GM19023 (cell line): ENCODE results near the gene MUC12.

Experiments used
- ATAC-seq: cut with Tn5 transposase; IDR thresholded peaks from one replicate; pipeline ENCODE4 v1.9.1; 2021; ENCODE audit warnings: mild to moderate bottlenecking, moderate library complexity; ENCODE audit not compliant: unreplicated experiment

MUC12 gene

GRCh38 chr7:100952641-100953040 lies 16.7 kb upstream of the MUC12 start:
- no peak for ATAC-seq

GRCh38 chr7:100957832-100958421 lies 11.4 kb upstream of the MUC12 start:
- no peak for ATAC-seq

- ATAC-seq, result no peak
Measured at GRCh38 chr7:100959894-100960293, 9.5 kb upstream of the MUC12 start.

- no peak for ATAC-seq
Measured at GRCh38 chr7:100962537-100962936, 6.8 kb upstream of the MUC12 start.

- no peak for ATAC-seq
Measured at GRCh38 chr7:100963386-100963785, 6.0 kb upstream of the MUC12 start.

- no peak for ATAC-seq
Measured at GRCh38 chr7:100963874-100964273, 5.5 kb upstream of the MUC12 start.

GRCh38 chr7:100964630-100965029 lies 4.7 kb upstream of the MUC12 start:
- ATAC-seq, result no peak

GRCh38 chr7:100965045-100965722 lies 4.2 kb upstream of the MUC12 start:
- no peak for ATAC-seq

GRCh38 chr7:100965723-100966541 lies 3.4 kb upstream of the MUC12 start:
- ATAC-seq, result no peak

- no peak for ATAC-seq
Measured at GRCh38 chr7:100966542-100967291, 2.6 kb upstream of the MUC12 start.

GRCh38 chr7:100967292-100967863 lies 2.0 kb upstream of the MUC12 start:
- ATAC-seq, result no peak

- ATAC-seq, result no peak
Measured at GRCh38 chr7:100968031-100968430, 1.3 kb upstream of the MUC12 start.

- ATAC-seq, result no peak
Measured at GRCh38 chr7:100968650-100969049, 715 bp upstream of the MUC12 start.

GRCh38 chr7:100971111-100972001 lies 2.0 kb downstream of the MUC12 start:
- no peak for ATAC-seq

- ATAC-seq, result no peak
Measured at GRCh38 chr7:100972002-100972347, 2.6 kb downstream of the MUC12 start.

GRCh38 chr7:100974021-100974420 lies 4.7 kb downstream of the MUC12 start:
- no peak for ATAC-seq

GRCh38 chr7:100975371-100975821 lies 6.0 kb downstream of the MUC12 start:
- no peak for ATAC-seq

GRCh38 chr7:100978300-100978699 lies 8.9 kb downstream of the MUC12 start:
- no peak for ATAC-seq

GRCh38 chr7:100983451-100984187 lies 14.3 kb downstream of the MUC12 start:
- ATAC-seq, result no peak
